GM18511 (cell line): Measurements from ENCODE around the gene RPSA.
"Not testable (repeated sequence)": the region's sequence is repeated elsewhere in the genome, so short reads cannot be mapped to it uniquely, and the experiment has no call there.

Experiments used
- ATAC-seq: cut with Tn5 transposase; IDR thresholded peaks from one replicate; pipeline ENCODE4 v1.9.1; 2021; ENCODE audit warnings: mild to moderate bottlenecking, moderate library complexity; ENCODE audit not compliant: unreplicated experiment

RPSA gene

GRCh38 chr3:39388153-39388552 is 18.4 kb upstream of the RPSA start:
- ATAC-seq: no peak

GRCh38 chr3:39388741-39389248 is 17.7 kb upstream of the RPSA start:
- ATAC-seq: peak; percentile 84

DNA sequence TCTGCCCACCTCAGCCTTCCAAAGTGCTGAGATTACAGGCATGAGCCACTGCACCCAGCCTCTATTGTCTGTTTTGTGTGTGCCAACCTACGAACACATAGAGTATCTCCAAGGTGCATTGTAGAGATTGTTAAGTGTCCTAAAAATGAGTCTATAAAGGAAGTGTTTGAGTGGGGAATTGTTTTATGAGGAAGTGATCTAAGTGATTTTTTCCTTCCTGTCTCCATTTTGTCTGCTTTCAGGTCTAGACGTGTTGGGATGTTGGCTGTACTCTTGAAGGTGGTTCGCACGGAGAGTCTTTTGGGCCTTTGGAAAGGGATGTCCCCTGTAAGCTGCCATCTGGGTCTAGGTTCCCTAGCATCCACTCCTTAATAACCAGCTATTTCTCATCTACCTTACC is 16.3 kb upstream of the RPSA start:
- no peak for ATAC-seq

DNA sequence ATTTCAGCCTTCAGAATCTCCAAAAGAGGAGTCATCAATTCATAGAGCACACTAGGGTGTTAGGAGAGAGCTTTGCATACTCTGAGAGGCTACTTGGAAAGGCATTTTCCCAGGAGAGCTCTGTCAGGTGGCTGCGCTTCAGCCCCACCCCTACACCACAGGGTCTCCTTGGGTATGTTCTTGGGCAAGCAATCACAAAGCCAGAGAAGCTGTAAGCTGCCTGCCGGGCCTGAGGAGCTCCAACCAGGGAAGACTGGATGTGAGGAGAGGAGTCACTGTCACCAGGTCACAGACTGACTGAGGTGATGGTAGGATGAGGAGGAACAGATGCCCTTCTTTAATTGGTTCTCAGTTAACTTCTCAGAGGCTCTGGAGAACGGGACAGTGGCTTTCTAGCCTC is 9.8 kb upstream of the RPSA start:
- ATAC-seq: no peak

DNA sequence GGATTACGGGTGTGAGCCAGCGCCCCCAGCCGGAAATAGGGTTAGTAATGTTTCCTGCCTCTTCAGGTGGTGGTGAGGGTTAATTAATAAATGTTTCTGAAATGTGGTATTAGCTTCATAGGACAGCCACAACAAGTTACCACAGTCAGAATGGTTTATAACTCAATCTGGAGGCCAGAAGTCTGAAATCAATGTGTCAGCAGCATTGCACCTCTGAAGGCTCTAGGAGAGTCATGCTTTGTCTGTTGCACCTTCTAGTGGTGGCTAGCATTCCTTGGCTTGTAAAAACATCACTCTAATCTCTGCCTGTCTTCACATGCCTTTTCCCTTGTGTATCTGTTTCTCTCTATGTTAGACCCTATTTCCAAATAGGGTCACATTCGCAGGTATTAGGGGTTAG is 7.8 kb upstream of the RPSA start:
- no peak for ATAC-seq

- no peak for ATAC-seq
Measured at GRCh38 chr3:39401983-39402382, 4.5 kb upstream of the RPSA start.

DNA sequence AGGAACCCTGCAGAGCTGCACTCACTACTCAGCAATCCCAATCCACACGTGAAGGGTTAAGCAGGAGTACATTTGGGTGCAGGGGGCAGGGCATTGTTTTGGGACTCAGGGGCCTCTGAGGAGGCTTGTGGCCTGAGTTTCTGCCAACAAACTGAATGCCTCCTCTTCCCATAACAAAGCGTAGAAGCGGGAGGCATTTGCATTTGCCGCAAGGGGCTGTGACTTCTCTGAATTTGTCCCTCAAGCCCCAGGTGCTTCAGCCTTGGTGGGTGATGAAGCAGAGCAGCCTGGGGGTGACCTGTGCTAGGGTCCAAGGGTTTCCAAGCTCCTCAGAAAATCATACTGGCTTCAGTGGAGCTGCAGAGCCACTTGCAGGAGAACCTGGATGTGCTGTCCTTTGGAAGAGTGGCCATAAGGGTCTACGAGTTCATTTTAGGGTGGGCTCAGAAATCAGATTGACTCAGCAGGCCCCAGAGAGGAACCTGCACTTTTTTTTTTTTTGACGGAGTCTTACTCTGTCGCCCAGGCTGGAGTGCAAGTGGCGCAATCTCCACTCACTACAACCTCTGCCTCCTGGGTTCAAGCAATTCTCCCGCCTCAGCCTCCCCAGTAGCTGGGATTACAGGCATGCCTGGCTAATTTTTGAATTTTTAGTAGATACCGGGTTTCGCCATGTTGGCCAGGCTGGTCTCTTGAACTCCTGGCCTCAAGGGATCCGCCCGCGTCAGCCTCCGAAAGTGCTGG is 1.4 kb upstream of the RPSA start:
- ATAC-seq: no peak

GRCh38 chr3:39405687-39406367 is 693 bp upstream of the RPSA start:
- no peak for ATAC-seq

- ATAC-seq: no peak
Measured at GRCh38 chr3:39407259-39407629, 724 bp downstream of the RPSA start.

- ATAC-seq: no peak
Measured at GRCh38 chr3:39407773-39408492, 1.4 kb downstream of the RPSA start.

GRCh38 chr3:39408493-39409372 is 2.2 kb downstream of the RPSA start:
- no peak for ATAC-seq

GRCh38 chr3:39409514-39410136 is 3.1 kb downstream of the RPSA start:
- no peak for ATAC-seq

GRCh38 chr3:39410893-39411292 is 4.4 kb downstream of the RPSA start:
- ATAC-seq: no peak

GRCh38 chr3:39412668-39413260 is 6.2 kb downstream of the RPSA start:
- no peak for ATAC-seq

- ATAC-seq: no peak
Measured at GRCh38 chr3:39413691-39414420, 7.3 kb downstream of the RPSA start.

GRCh38 chr3:39414421-39414907 is 7.9 kb downstream of the RPSA start:
- no peak for ATAC-seq

GRCh38 chr3:39415302-39415701 is 8.8 kb downstream of the RPSA start:
- not testable (repeated sequence) for ATAC-seq

- no peak for ATAC-seq
Measured at GRCh38 chr3:39415983-39416382, 9.5 kb downstream of the RPSA start.

- ATAC-seq: not testable (repeated sequence)
Measured at GRCh38 chr3:39416998-39417397, 10.5 kb downstream of the RPSA start.
